ENCODE data around the gene FOXP1.

The FOXP1 gene

DNA sequence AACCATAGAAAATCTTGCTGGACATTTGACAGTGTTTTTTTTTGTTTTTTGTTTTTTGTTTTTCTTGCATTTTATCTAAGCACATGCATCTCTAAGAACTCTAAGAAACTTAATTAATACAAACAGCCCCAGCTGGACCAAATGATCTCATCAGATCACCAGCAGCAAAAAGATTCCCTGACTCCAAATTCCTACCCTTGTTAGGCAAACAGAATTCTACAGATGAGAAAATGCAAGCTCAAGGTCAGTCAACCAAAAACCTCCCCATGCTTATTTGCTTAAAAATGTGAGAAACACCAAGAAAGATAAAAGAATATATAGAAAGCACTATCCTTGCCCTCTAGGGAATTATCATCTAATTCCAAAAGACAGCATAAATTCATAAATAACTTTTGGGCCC lies 65.4 kb downstream of the FOXP1 start:
- TF ChIP-seq, protein P1, sequence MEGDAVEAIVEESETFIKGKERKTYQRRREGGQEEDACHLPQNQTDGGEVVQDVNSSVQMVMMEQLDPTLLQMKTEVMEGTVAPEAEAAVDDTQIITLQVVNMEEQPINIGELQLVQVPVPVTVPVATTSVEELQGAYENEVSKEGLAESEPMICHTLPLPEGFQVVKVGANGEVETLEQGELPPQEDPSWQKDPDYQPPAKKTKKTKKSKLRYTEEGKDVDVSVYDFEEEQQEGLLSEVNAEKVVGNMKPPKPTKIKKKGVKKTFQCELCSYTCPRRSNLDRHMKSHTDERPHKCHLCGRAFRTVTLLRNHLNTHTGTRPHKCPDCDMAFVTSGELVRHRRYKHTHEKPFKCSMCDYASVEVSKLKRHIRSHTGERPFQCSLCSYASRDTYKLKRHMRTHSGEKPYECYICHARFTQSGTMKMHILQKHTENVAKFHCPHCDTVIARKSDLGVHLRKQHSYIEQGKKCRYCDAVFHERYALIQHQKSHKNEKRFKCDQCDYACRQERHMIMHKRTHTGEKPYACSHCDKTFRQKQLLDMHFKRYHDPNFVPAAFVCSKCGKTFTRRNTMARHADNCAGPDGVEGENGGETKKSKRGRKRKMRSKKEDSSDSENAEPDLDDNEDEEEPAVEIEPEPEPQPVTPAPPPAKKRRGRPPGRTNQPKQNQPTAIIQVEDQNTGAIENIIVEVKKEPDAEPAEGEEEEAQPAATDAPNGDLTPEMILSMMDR (IDR thresholded peaks at IDR 0.05; ENCODE audit: low read depth, low read length, missing control alignments): no peak
- H3K4me3 ChIP-seq (ENCODE audit: low read depth, low read length): no peak overlapping the region
- no peak for DNase-seq (ENCODE audit: low read depth)

DNA sequence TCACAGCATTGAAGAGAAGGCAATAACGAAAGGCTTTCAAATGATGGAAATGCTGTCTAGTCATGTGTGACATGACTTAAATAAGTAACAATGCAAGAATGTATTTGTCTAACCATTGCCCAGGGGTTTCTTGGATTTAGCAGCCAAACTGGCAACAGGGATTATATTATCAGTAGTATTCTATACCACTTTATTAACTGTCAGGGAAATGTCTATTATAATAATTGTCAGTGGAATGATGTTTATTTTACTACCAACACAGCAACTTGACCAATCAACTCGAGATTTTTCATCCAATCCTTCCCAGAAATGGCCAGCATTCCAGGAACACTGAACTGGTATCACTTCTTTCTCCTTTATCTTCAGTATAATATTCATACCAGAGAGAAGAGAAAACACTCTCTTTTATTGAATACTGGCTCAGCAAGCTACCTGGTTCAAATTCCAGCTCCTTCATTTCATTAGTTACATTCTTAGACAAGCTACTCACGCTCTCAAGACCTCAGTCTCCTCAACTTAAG lies 66.2 kb downstream of the FOXP1 start:
- H3K4me3 ChIP-seq (ENCODE audit: low read depth, low read length): no peak overlapping the region
- no peak for DNase-seq (ENCODE audit: low read depth)
- TF ChIP-seq, protein P1 (IDR thresholded peaks at IDR 0.05; ENCODE audit: low read depth, low read length, missing control alignments): no peak

DNA sequence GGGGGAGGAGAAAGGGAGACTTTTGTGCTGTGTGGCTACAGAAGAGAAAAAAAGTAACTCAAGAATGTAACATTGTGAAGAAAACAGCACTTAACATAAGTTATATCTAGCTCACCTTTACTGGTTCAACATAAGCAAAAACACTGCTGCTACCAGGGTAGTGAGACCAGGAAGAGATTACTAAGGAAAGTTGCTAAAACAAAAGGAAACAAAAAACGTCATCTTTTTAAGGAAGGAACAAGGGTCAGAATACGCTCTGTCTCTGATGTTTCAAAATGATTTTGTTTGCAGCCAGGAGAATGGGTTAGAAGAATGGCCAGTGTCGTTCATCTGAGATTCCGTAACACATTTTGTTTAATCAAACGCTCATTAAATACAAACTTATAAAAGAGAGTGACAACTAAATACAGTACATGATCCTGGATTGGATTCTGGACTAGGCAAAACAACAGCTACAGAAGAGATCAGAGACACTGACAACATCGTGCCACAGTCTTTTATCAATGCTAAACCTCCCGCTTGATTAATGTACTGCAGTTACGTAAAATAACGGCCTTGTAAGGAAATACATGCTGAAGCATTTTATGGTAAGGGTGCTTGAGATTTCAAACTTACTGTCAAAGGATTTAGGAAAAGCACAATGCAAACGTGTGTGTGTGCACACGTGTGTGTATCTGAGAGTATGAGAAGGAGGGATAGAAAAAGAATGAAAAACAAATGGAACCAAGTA lies 67.7 kb downstream of the FOXP1 start:
- TF ChIP-seq, protein P1 (IDR thresholded peaks at IDR 0.05; ENCODE audit: low read depth, low read length, missing control alignments): no peak
- H3K4me3 ChIP-seq (ENCODE audit: low read depth, low read length): no peak overlapping the region
- DNase-seq (ENCODE audit: low read depth): no peak

DNA sequence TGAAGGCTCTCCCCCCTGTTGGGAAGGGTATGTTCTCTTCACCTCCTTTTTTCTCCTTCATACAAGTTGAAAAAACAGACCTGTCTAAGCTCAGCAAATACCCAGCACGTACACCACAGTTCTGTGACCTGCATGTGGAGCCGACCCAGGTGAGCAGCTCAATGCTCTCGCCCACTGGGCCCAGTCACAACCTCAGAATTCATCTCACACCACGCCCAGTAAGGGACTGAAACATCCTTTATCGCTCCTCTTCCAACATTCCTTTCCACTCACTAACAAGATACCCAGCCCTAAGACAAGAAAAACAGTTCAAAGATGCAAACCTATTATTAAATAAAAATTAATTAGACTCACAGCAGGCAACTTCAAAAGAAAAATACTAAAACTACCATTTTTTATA lies 68.9 kb downstream of the FOXP1 start:
- TF ChIP-seq, protein P1 (IDR thresholded peaks at IDR 0.05; ENCODE audit: low read depth, low read length, missing control alignments): no peak
- DNase-seq (ENCODE audit: low read depth): no peak

DNA sequence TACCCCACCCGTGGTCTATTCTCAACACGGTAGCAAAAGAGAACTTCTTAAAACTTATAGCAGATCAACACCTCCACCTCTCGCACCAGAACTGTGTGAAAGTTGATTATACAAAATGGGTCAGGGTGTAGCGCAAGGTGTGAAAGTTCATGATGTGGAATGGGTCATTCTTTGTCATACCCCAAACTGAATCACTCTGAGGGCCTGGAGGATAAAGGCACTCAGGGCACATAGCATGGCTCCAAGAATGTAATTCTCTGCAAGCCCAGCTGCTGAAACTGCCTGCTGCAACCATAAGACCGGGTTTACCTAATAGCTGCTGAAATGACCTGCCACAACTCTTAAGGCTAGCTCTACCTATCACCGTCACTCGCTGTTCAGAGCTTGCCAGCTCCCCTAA lies 70.0 kb downstream of the FOXP1 start:
- no peak for DNase-seq (ENCODE audit: low read depth)
- no peak overlapping the region for H3K4me3 ChIP-seq (ENCODE audit: low read depth, low read length)
- TF ChIP-seq, protein P1 (IDR thresholded peaks at IDR 0.05; ENCODE audit: low read depth, low read length, missing control alignments): no peak

More for the DNA sequence above, 68.9 kb downstream of the FOXP1 start:
- H3K4me3 ChIP-seq (ENCODE audit: low read depth, low read length): no peak overlapping the region

DNA sequence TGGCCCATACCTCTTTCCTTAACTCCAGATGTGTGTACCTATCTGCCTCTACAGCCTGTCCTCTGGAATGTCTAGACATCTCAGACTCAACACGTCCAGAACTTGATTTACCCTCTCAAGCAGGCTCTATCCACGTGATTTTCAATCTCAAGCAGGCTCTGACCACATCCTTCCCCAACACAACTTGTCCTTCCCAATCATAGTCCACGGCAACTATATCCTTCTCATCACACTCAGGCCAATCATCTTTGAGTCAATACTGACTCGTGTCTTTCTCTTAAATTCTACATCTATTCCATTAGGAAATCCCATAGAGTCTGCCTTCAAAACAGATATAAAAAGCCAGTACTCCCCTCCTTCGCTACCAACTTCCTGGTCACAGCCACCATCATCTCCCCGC lies 70.4 kb downstream of the FOXP1 start:
- TF ChIP-seq, protein P1 (IDR thresholded peaks at IDR 0.05; ENCODE audit: low read depth, low read length, missing control alignments): no peak
- DNase-seq (ENCODE audit: low read depth): no peak
- H3K4me3 ChIP-seq (ENCODE audit: low read depth, low read length): no peak overlapping the region

DNA sequence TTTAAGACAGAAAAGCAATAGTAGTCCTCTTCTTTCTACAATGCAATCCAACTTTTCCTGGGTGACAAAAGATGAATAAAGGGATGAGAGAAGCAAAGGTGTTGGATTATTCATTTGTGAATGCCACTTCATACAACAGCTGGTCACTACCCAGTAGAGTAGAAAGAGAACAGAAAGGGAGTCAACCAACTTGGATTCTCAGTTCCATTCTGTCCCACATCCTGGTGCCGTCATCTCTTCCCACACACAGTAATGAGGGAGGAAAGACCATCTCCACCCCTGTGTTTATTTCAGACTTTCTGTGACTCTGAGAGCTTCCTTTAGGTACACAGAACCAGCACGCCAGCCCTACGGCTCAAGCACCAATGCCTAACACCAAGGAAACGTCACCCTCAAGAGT lies 71.0 kb downstream of the FOXP1 start:
- no peak for DNase-seq (ENCODE audit: low read depth)
- TF ChIP-seq, protein P1 (IDR thresholded peaks at IDR 0.05; ENCODE audit: low read depth, low read length, missing control alignments): no peak
- H3K4me3 ChIP-seq (ENCODE audit: low read depth, low read length): no peak overlapping the region

Data from GM12864 (cell line).